Kidney epithelial cell (primary cell): ENCODE results near the gene SCUBE1. TPM values are rescaled to one million over a fixed set of nuclear protein-coding genes. Genes with fewer than 3 reads are reported as not detected.

Experiments used
- DNase-seq: peaks from one replicate; pipeline ENCODE4 v3.0.0-alpha.2; 2010; ENCODE audit warnings: low read depth
- H3K27me3 ChIP-seq: 2 replicates; pipeline ENCODE4 v1.6.0; 2011; ENCODE audit warnings: low read length; ENCODE audit not compliant: control insufficient read depth, insufficient read depth
- H3K36me3 ChIP-seq: 2 replicates; pipeline ENCODE4 v1.5.1; 2011; ENCODE audit warnings: low read length; ENCODE audit not compliant: control insufficient read depth, insufficient read depth
- H3K4me3 ChIP-seq: 2 replicates; pipeline ENCODE4 v1.5.1; 2011; ENCODE audit warnings: low read depth, mild to moderate bottlenecking, control low read depth, low read length
- total RNA-seq: library from RNA; depleted of rRNA; stranded (reverse); fragments of >200 nt; gene quantifications from 2 replicates; pipeline ENCODE4 v1.2.3, GENCODE V29; 2015
- TF ChIP-seq, protein P1 (sequence below): IDR thresholded peaks from 2 replicates; pipeline ENCODE4 v1.5.1; 2011; ENCODE audit warnings: mild to moderate bottlenecking, moderate library complexity, low read length, control low read depth, inconsistent platforms; ENCODE audit not compliant: insufficient read depth, poor library complexity, severe bottlenecking

Gene SCUBE1
- total RNA-seq, 1 donor from 2014 or later: 0.04 TPM

GRCh38 chr22:43239193-43239780, 103.9 kb downstream of the SCUBE1 start:
- no peak for DNase-seq
- Histone ChIP-seq H3K27me3 (peaks cover 8% of the 10 kb centered on the region), H3K4me3 (no peak overlapping the region), H3K36me3 (no peaks in the 10 kb centered on the region)
- TF ChIP-seq, protein P1, sequence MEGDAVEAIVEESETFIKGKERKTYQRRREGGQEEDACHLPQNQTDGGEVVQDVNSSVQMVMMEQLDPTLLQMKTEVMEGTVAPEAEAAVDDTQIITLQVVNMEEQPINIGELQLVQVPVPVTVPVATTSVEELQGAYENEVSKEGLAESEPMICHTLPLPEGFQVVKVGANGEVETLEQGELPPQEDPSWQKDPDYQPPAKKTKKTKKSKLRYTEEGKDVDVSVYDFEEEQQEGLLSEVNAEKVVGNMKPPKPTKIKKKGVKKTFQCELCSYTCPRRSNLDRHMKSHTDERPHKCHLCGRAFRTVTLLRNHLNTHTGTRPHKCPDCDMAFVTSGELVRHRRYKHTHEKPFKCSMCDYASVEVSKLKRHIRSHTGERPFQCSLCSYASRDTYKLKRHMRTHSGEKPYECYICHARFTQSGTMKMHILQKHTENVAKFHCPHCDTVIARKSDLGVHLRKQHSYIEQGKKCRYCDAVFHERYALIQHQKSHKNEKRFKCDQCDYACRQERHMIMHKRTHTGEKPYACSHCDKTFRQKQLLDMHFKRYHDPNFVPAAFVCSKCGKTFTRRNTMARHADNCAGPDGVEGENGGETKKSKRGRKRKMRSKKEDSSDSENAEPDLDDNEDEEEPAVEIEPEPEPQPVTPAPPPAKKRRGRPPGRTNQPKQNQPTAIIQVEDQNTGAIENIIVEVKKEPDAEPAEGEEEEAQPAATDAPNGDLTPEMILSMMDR: no peak

- no peak for DNase-seq
- no peaks in the 10 kb centered on the region for H3K36me3 ChIP-seq
- TF ChIP-seq, protein P1: no peak
- H3K4me3 ChIP-seq: no peak overlapping the region
- H3K27me3 ChIP-seq: peaks cover 8% of the 10 kb centered on the region
These were observed 104.6 kb downstream of the SCUBE1 start for GRCh38 chr22:43238526-43239006.

DNA sequence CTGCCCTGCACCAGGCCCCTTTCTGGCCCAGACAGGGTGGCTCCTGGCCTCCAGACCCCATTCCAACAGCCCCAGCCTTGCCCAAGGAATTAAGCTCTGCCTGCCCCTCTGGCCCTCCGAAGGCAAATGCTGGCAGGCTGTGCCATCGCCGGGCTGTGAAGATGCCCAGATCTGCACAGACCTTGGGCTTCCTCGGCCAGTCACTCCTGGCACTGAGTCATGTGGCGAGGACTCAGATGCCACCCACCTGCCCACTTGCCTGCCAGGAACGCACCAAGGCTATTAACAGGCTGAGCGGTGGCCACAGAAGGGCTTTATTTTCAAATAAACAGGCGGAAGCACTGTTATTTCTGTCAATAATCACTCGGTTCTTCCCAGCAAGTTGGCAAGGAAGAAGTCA, 105.9 kb downstream of the SCUBE1 start:
- DNase-seq: no peak
- Histone ChIP-seq H3K36me3 (no peaks in the 10 kb centered on the region), H3K27me3 (peaks cover 8% of the 10 kb centered on the region), H3K4me3 (no peak overlapping the region)
- TF ChIP-seq, protein P1: no peak

GRCh38 chr22:43236411-43237166, 106.6 kb downstream of the SCUBE1 start:
- TF ChIP-seq, protein P1: no peak
- no peak for DNase-seq
- H3K4me3 ChIP-seq: no peak overlapping the region
- peaks cover 15% of the 10 kb centered on the region for H3K27me3 ChIP-seq
- no peaks in the 10 kb centered on the region for H3K36me3 ChIP-seq

GRCh38 chr22:43235445-43236409, 107.4 kb downstream of the SCUBE1 start:
- Histone ChIP-seq H3K36me3 (no peaks in the 10 kb centered on the region), H3K27me3 (peaks cover 16% of the 10 kb centered on the region), H3K4me3 (no peak overlapping the region)
- TF ChIP-seq, protein P1: no peak
- no peak for DNase-seq
